Transverse colon (tissue), 4 donors: ENCODE data around the gene GDF7. TPM values are rescaled to one million over a fixed set of nuclear protein-coding genes. Genes with fewer than 3 reads are reported as not detected.

Experiments
- DNase-seq: peaks from one replicate; pipeline ENCODE4 v3.0.0-alpha.2; 2019
- H3K27ac ChIP-seq, 4 donors: fragments of 200-600 bp; sonication (generic); 2 replicates each; pipeline ENCODE4 v1.5.1; 2016 to 2018; ENCODE audit warnings: inconsistent platforms in 4 of 4
- H3K27me3 ChIP-seq: fragments of 200-600 bp; sonication (generic); 2 replicates; pipeline ENCODE4 v1.5.1; 2017; ENCODE audit warnings: inconsistent platforms
- H3K36me3 ChIP-seq, 4 donors: fragments of 200-600 bp; sonication (generic); 2 replicates each; pipeline ENCODE4 v1.5.1; 2017 to 2019; ENCODE audit warnings: inconsistent platforms in 4 of 4
- H3K4me1 ChIP-seq, 4 donors: fragments of 200-600 bp; sonication (generic); 2 replicates each; pipeline ENCODE4 v1.5.1; 2017 to 2020; ENCODE audit warnings: inconsistent platforms in 4 of 4
- H3K4me3 ChIP-seq, 4 donors: fragments of 200-600 bp; sonication (generic); 1 replicate in 1 of 4; 2 replicates in 3 of 4; pipeline versions ENCODE4 v1.5.1 to v1.6.1; 2017 to 2019; ENCODE audit warnings: inconsistent platforms in 4 of 4
- H3K9me3 ChIP-seq, 2 donors: fragments of 200-600 bp; sonication (generic); 2 replicates each; pipeline ENCODE4 v1.5.1; 2017 to 2019; ENCODE audit warnings: inconsistent platforms in 2 of 2
- CTCF ChIP-seq, 5 experiments: fragments of 200-600 bp in 3 of 5; fragments of 450-650 bp in 2 of 5; sonication (generic) in 3 of 5; IDR thresholded peaks; 1 replicate in 2 of 5; 2 replicates in 3 of 5; pipeline ENCODE4 v1.5.1; 2016 to 2017; ENCODE audit warnings: antibody characterized with exemption in 5 of 5, inconsistent platforms in 3 of 5, mild to moderate bottlenecking in 2 of 5, moderate library complexity in 1 of 5
- EP300 ChIP-seq: sonication (generic); formaldehyde crosslinking; IDR thresholded peaks from one replicate; pipeline ENCODE4 v1.6.1; 2017; ENCODE audit warnings: antibody characterized with exemption, low read depth
- POLR2A ChIP-seq: fragments of 450-650 bp; IDR thresholded peaks from one replicate; pipeline ENCODE4 v1.6.1; 2016; ENCODE audit warnings: antibody characterized with exemption, mild to moderate bottlenecking, moderate library complexity
- POLR2AphosphoS5 ChIP-seq, 3 donors: sonication (generic); formaldehyde crosslinking; IDR thresholded peaks; one replicate each; pipeline ENCODE4 v1.6.1; 2016; ENCODE audit warnings: antibody characterized with exemption in 3 of 3
- WGBS, 2 donors: methylation state at CpG; one replicate each; pipeline ENCODE4 v1.1.5; 2018; ENCODE audit warnings: low coverage in 1 of 2; 5-methylcytosine and 5-hydroxymethylcytosine counted together
- in situ Hi-C, 4 donors: fragments of 200-750 bp; cut with MboI; loops; one replicate each; pipeline versions ENCODE4 v1.15.0 to v1.15.1; 2017; ENCODE audit warnings: low sequenced_read_pairs in 3 of 4, low pct_ligation_motif_present in 1 of 4, low pct_unique_long_range_greater_than_20kb in 1 of 4
- intact Hi-C: fragments of 100-400 bp; cut with DNase I; formaldehyde crosslinking; loops from one replicate; pipeline ENCODE4 v1.15.1; 2023; ENCODE audit warnings: low total_unique reads
- total RNA-seq, 4 donors: library from RNA; depleted of rRNA; stranded (reverse); fragments of >200 nt; gene quantifications; one replicate each; pipeline ENCODE4 v1.1.0, GENCODE V29; 2016

Gene GDF7
- total RNA-seq, 4 donors from 2014 or later: 0.20 to 1.1 (median 0.58) TPM

- intact Hi-C loops: no loop called here
- no peak for DNase-seq
- in situ Hi-C loops: loop anchor here in 2 of 4 donors (25.0 kb wide), 2 partner anchors 191 to 741 kb away; partner anchors contain the start of gene RHOB (in 1 of the 2)
- Histone ChIP-seq H3K4me3 (no peak overlapping the region), H3K9me3 (no peaks in the 10 kb centered on the region), H3K27ac (no peak overlapping the region), H3K27me3 (no peaks in the 10 kb centered on the region), H3K4me1 (peaks cover 0 to under 1% (median 0%) of the 10 kb centered on the region in 4 donors), H3K36me3 (peaks cover 0 to 21% (median 0%) of the 10 kb centered on the region in 4 donors)
- WGBS, 2 donors: 70 to 87% methylated on average over 5 to 16 of the region's 16 CpGs
- TF ChIP-seq POLR2AphosphoS5 (IDR thresholded peaks at IDR 0.05): no peak
- no peak for TF ChIP-seq EP300
- no peak for TF ChIP-seq CTCF (IDR thresholded peaks at IDR 0.05)
- TF ChIP-seq POLR2A: no peak
These were observed 39.1 kb upstream of the GDF7 start for GRCh38 chr2:20627712-20628380.

- Histone ChIP-seq H3K27me3 (no peaks in the 10 kb centered on the region), H3K36me3 (peaks cover 0 to 7% (median 0%) of the 10 kb centered on the region in 4 donors), H3K9me3 (no peaks in the 10 kb centered on the region), H3K27ac (no peak overlapping the region), H3K4me1 (peaks cover 5 to 13% (median 10%) of the 10 kb centered on the region in 4 donors), H3K4me3 (no peak overlapping the region)
- intact Hi-C loops (no loop called here), in situ Hi-C loops (loop anchor here in 2 of 4 donors (25.0 kb wide), 2 partner anchors 192 to 742 kb away; partner anchors contain the start of gene RHOB (in 1 of the 2))
- TF ChIP-seq POLR2AphosphoS5 (IDR thresholded peaks at IDR 0.05) (no peak), CTCF (IDR thresholded peaks at IDR 0.05) (no peak), EP300 (no peak), POLR2A (no peak)
- DNase-seq: no peak
- 80 to 90% methylated on average over 1 to 6 of the region's 6 CpGs for WGBS, 2 donors
These were observed 37.8 kb upstream of the GDF7 start for GRCh38 chr2:20629181-20629580.

- no peaks in the 10 kb centered on the region for H3K27me3 ChIP-seq
- no peak overlapping the region for H3K27ac ChIP-seq
- H3K36me3 ChIP-seq: peaks cover 0 to 2% (median 0%) of the 10 kb centered on the region in 4 donors
- in situ Hi-C loops: loop anchor here in 3 of 4 donors (5.0 to 25.0 kb wide), 4 partner anchors 187 to 742 kb away; partner anchors contain the start of gene RHOB (in 1 of the 3)
- H3K4me3 ChIP-seq: no peak overlapping the region
- intact Hi-C loops: no loop called here
- 77% methylated on average over 9 of the region's 12 CpGs; no CpG with 5 or more reads in 1 of the 2 donors for WGBS, 2 donors
- H3K9me3 ChIP-seq: no peaks in the 10 kb centered on the region
- TF ChIP-seq POLR2A (no peak), EP300 (no peak), POLR2AphosphoS5 (IDR thresholded peaks at IDR 0.05) (no peak), CTCF (IDR thresholded peaks at IDR 0.05) (no peak)
- peaks cover 10 to 18% (median 15%) of the 10 kb centered on the region in 4 donors for H3K4me1 ChIP-seq
- no peak for DNase-seq
These were observed 37.3 kb upstream of the GDF7 start for GRCh38 chr2:20629581-20630171.

- H3K27ac ChIP-seq: no peak overlapping the region
- H3K4me1 ChIP-seq: peaks cover 20 to 29% (median 27%) of the 10 kb centered on the region in 4 donors
- intact Hi-C loops: no loop called here
- DNase-seq: no peak
- no peak for TF ChIP-seq EP300
- TF ChIP-seq POLR2AphosphoS5 (IDR thresholded peaks at IDR 0.05): no peak
- no peak for TF ChIP-seq POLR2A
- no peak for TF ChIP-seq CTCF (IDR thresholded peaks at IDR 0.05)
- in situ Hi-C loops: loop anchor here in 3 of 4 donors (5.0 to 25.0 kb wide), 4 partner anchors 189 to 744 kb away; partner anchors contain the start of gene RHOB (in 1 of the 3)
- no peaks in the 10 kb centered on the region for H3K36me3 ChIP-seq
- H3K27me3 ChIP-seq: no peaks in the 10 kb centered on the region
- H3K4me3 ChIP-seq: no peak overlapping the region
- WGBS, 2 donors: 93 to 100% methylated on average over 1 to 4 of the region's 4 CpGs
- H3K9me3 ChIP-seq: no peaks in the 10 kb centered on the region
These were observed 36.0 kb upstream of the GDF7 start for GRCh38 chr2:20630967-20631366.
